GM21737 (cell line): ENCODE data around the gene TUBB8B.
"Not testable (repeated sequence)": the region's sequence is repeated elsewhere in the genome, so short reads cannot be mapped to it uniquely, and the experiment has no call there.

Source experiments
- ATAC-seq: cut with Tn5 transposase; IDR thresholded peaks from one replicate; pipeline ENCODE4 v1.9.1; 2021; ENCODE audit warnings: mild to moderate bottlenecking, moderate library complexity; ENCODE audit not compliant: unreplicated experiment

The TUBB8B gene

DNA sequence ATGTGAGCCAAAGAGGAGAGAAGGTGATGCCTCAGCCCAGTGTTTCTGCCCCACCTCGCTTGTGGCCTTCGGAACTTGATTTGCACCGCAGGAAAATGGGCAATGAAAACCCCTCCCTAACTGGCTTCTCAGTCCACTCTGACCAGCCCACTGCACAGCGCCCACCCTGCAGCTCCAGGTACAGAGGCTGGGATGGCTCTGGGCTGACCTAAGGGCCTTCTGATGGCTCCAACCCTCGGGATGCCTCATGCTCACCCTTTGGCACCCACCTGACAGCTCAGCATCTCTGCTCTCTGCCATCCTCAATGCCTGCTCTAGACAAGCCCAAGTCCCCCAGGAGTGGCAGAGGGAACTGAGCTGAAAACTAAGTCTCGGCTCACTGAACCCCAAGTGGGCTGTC is 36.2 kb downstream of the TUBB8B start:
- not testable (repeated sequence) for ATAC-seq

DNA sequence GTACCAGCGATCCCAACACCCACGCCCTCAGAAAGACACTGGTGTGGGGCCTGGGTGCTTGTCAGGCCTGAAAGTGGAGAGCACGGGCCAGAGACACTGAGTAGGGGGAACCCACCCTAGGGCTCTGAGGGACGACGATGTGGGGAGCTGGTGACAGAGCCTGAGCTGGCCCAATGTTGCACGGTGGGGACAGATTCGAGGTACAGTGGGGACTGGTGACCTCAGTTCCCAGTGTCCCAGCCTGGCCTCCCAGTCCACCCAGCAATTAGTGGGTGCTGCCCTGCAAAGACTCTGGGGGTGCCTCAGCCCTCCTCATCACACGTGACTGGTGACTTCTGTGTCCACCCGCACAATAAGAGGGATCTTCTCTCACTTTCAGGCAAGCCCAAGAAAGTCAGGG is 36.6 kb downstream of the TUBB8B start:
- not testable (repeated sequence) for ATAC-seq

DNA sequence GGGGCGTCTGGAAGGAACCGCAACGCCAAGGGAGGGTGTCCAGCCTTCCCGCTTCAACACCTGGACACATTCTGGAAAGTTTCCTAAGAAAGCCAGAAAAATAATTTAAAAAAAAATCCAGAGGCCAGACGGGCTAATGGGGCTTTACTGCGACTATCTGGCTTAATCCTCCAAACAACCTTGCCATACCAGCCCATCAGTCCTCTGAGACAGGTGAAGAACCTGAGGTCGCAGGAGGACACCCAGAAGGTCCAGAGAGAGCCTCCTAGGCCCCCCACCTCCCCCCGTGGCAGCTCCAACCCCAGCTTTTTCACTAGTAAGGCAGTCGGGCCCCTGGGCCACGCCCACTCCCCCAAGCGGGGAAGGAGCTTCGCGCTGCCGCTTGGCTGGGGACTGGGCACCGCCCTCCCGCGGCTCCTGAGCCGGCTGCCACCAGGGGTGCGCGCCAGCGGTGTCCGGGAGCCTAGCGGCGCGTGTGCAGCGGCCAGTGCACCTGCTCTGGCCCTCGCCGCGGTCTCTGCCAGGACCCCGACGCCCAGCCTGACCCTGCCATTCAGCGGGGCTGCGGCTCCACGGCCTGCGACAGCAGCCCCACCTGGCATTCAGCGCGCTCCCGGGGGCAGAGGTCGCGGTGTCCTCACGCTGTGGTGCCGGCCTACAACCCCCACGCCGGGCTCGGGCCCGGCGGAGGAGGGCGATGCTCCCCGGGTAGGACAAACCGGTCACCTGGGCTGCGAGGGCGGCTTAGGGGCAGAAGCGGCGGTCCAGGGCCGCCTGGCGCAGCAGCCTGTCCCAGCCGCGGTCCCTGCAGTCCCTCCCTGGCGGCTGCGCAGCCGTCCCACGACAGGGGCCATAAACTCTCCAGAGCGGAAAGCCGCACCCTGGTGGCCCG is 37.8 kb downstream of the TUBB8B start:
- not testable (repeated sequence) for ATAC-seq

DNA sequence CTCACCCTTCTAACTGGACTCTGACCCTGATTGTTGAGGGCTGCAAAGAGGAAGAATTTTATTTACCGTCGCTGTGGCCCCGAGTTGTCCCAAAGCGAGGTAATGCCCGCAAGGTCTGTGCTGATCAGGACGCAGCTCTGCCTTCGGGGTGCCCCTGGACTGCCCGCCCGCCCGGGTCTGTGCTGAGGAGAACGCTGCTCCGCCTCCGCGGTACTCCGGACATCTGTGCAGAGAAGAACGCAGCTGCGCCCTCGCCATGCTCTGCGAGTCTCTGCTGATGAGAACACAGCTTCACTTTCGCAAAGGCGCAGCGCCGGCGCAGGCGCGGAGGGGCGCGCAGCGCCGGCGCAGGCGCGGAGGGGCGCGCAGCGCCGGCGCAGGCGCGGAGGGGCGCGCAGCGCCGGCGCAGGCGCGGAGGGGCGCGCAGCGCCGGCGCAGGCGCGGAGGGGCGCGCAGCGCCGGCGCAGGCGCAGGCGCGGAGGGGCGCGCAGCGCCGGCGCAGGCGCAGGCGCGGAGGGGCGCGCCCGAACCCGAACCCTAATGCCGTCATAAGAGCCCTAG is 38.7 kb downstream of the TUBB8B start:
- not testable (repeated sequence) for ATAC-seq

DNA sequence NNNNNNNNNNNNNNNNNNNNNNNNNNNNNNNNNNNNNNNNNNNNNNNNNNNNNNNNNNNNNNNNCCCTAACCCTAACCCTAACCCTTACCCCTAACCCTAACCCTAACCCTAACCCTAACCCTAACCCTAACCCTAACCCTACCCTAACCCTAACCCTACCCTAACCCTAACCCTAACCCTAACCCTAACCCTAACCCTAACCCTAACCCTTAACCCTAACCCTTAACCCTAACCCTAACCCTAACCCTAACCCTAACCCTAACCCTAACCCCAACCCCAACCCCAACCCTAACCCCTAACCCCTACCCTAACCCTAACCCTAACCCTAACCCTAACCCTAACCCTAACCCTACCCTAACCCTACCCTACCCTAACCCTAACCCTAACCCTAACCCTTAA is 39.5 kb downstream of the TUBB8B start:
- ATAC-seq: not testable (repeated sequence)
